Measurements from ENCODE around the gene OPCML. TPM values are rescaled to one million over a fixed set of nuclear protein-coding genes. Genes with fewer than 3 reads are reported as not detected.
"Not testable (repeated sequence)": the region's sequence is repeated elsewhere in the genome, so short reads cannot be mapped to it uniquely, and the experiment has no call there.

Gene OPCML
- total RNA-seq, 2 experiments from 2014 or later = not detected

- Mint-ChIP-seq H3K36me3 (no peaks in the 10 kb centered on the region), H3K4me1 (no peaks in the 10 kb centered on the region), H3K4me3 (no peak overlapping the region), H3K27me3 (no peaks in the 10 kb centered on the region), H3K9me3 (no peaks in the 10 kb centered on the region), H3K27ac (no peak overlapping the region)
- DNase-seq (no peak), ATAC-seq (ENCODE audit: low read depth) (no peak)
- POLR2A ChIA-PET = no interaction called here
Observed at GRCh38 chr11:132423266-132423665, 1109.0 kb downstream of the OPCML start.

GRCh38 chr11:132422722-132423121 is 1109.6 kb downstream of the OPCML start:
- Mint-ChIP-seq H3K27me3 (no peaks in the 10 kb centered on the region), H3K9me3 (no peaks in the 10 kb centered on the region), H3K4me1 (no peaks in the 10 kb centered on the region)

GRCh38 chr11:132421555-132421954 is 1110.7 kb downstream of the OPCML start:
- H3K9me3 Mint-ChIP-seq = no peaks in the 10 kb centered on the region
- no peaks in the 10 kb centered on the region for H3K36me3 Mint-ChIP-seq
- POLR2A ChIA-PET = no interaction called here
- H3K4me1 Mint-ChIP-seq = no peaks in the 10 kb centered on the region
- no peaks in the 10 kb centered on the region for H3K27me3 Mint-ChIP-seq
- DNase-seq = no peak
- no peak overlapping the region for H3K4me3 Mint-ChIP-seq
- no peak overlapping the region for H3K27ac Mint-ChIP-seq
- ATAC-seq (ENCODE audit: low read depth) = no peak

More at GRCh38 chr11:132422722-132423121, 1109.6 kb downstream of the OPCML start:
- DNase-seq = no peak
- Mint-ChIP-seq H3K27ac (no peak overlapping the region), H3K4me3 (no peak overlapping the region), H3K36me3 (no peaks in the 10 kb centered on the region)
- ATAC-seq (ENCODE audit: low read depth) = no peak
- POLR2A ChIA-PET = no interaction called here

GRCh38 chr11:132414451-132414850 is 1117.8 kb downstream of the OPCML start:
- POLR2A ChIA-PET = no interaction called here
- no peaks in the 10 kb centered on the region for H3K9me3 Mint-ChIP-seq
- ATAC-seq (ENCODE audit: low read depth) (no peak), DNase-seq (no peak)
- H3K27me3 Mint-ChIP-seq = no peaks in the 10 kb centered on the region
- no peaks in the 10 kb centered on the region for H3K36me3 Mint-ChIP-seq
- no peaks in the 10 kb centered on the region for H3K4me1 Mint-ChIP-seq
- no peak overlapping the region for H3K27ac Mint-ChIP-seq
- no peak overlapping the region for H3K4me3 Mint-ChIP-seq

- Mint-ChIP-seq H3K4me3 (no peak overlapping the region), H3K27me3 (no peaks in the 10 kb centered on the region), H3K9me3 (no peaks in the 10 kb centered on the region), H3K27ac (no peak overlapping the region), H3K36me3 (no peaks in the 10 kb centered on the region), H3K4me1 (no peaks in the 10 kb centered on the region)
- POLR2A ChIA-PET = no interaction called here
- ATAC-seq (ENCODE audit: low read depth) (no peak), DNase-seq (no peak)
Observed at GRCh38 chr11:132410383-132410782, 1121.9 kb downstream of the OPCML start.

GRCh38 chr11:132409573-132410355 is 1122.5 kb downstream of the OPCML start:
- ATAC-seq (ENCODE audit: low read depth) (no peak), DNase-seq (no peak)
- Mint-ChIP-seq H3K27ac (no peak overlapping the region), H3K4me1 (no peaks in the 10 kb centered on the region), H3K9me3 (no peaks in the 10 kb centered on the region), H3K4me3 (no peak overlapping the region), H3K36me3 (no peaks in the 10 kb centered on the region), H3K27me3 (no peaks in the 10 kb centered on the region)
- POLR2A ChIA-PET = no interaction called here

- Mint-ChIP-seq H3K4me3 (no peak overlapping the region), H3K27ac (no peak overlapping the region), H3K36me3 (no peaks in the 10 kb centered on the region), H3K4me1 (no peaks in the 10 kb centered on the region), H3K27me3 (no peaks in the 10 kb centered on the region), H3K9me3 (no peaks in the 10 kb centered on the region)
- POLR2A ChIA-PET = no interaction called here
- DNase-seq (no peak), ATAC-seq (ENCODE audit: low read depth) (no peak)
Observed at GRCh38 chr11:132408877-132409276, 1123.4 kb downstream of the OPCML start.

GRCh38 chr11:132405728-132406127 is 1126.6 kb downstream of the OPCML start:
- ATAC-seq (ENCODE audit: low read depth) (no peak), DNase-seq (no peak)
- H3K4me1 Mint-ChIP-seq = no peaks in the 10 kb centered on the region
- no peak overlapping the region for H3K4me3 Mint-ChIP-seq
- POLR2A ChIA-PET = no interaction called here
- H3K36me3 Mint-ChIP-seq = no peaks in the 10 kb centered on the region
- no peaks in the 10 kb centered on the region for H3K27me3 Mint-ChIP-seq
- H3K9me3 Mint-ChIP-seq = no peaks in the 10 kb centered on the region
- no peak overlapping the region for H3K27ac Mint-ChIP-seq

GRCh38 chr11:132402071-132402684 is 1130.1 kb downstream of the OPCML start:
- Mint-ChIP-seq H3K27ac (no peak overlapping the region), H3K4me1 (no peaks in the 10 kb centered on the region), H3K27me3 (no peaks in the 10 kb centered on the region), H3K36me3 (no peaks in the 10 kb centered on the region), H3K9me3 (peaks cover under 1% of the 10 kb centered on the region), H3K4me3 (no peak overlapping the region)
- ATAC-seq (ENCODE audit: low read depth) (no peak), DNase-seq (no peak)
- POLR2A ChIA-PET = no interaction called here

- DNase-seq (no peak), ATAC-seq (ENCODE audit: low read depth) (no peak)
- POLR2A ChIA-PET = no interaction called here
- H3K27ac Mint-ChIP-seq = no peak overlapping the region
- H3K36me3 Mint-ChIP-seq = no peaks in the 10 kb centered on the region
- H3K9me3 Mint-ChIP-seq = peaks cover 6% of the 10 kb centered on the region
- no peaks in the 10 kb centered on the region for H3K4me1 Mint-ChIP-seq
- H3K4me3 Mint-ChIP-seq = no peak overlapping the region
- H3K27me3 Mint-ChIP-seq = no peaks in the 10 kb centered on the region
Observed at GRCh38 chr11:132396318-132396717, 1136.0 kb downstream of the OPCML start.

GRCh38 chr11:132395434-132395833 is 1136.9 kb downstream of the OPCML start:
- no peak overlapping the region for H3K27ac Mint-ChIP-seq
- POLR2A ChIA-PET = no interaction called here
- H3K36me3 Mint-ChIP-seq = no peaks in the 10 kb centered on the region

GRCh38 chr11:132379540-132379939 is 1152.8 kb downstream of the OPCML start:
- POLR2A ChIA-PET = no interaction called here
- no peak overlapping the region for H3K4me3 Mint-ChIP-seq
- H3K27ac Mint-ChIP-seq = no peak overlapping the region
- no peaks in the 10 kb centered on the region for H3K4me1 Mint-ChIP-seq
- H3K9me3 Mint-ChIP-seq = peaks cover 8% of the 10 kb centered on the region
- ATAC-seq (ENCODE audit: low read depth) (no peak), DNase-seq (no peak)
- peaks cover 1% of the 10 kb centered on the region for H3K36me3 Mint-ChIP-seq
- no peaks in the 10 kb centered on the region for H3K27me3 Mint-ChIP-seq

More at GRCh38 chr11:132395434-132395833, 1136.9 kb downstream of the OPCML start:
- no peak for DNase-seq
- H3K4me3 Mint-ChIP-seq = no peak overlapping the region
- H3K9me3 Mint-ChIP-seq = peaks cover 6% of the 10 kb centered on the region
- H3K4me1 Mint-ChIP-seq = no peaks in the 10 kb centered on the region
- ATAC-seq (ENCODE audit: low read depth) = no peak
- H3K27me3 Mint-ChIP-seq = no peaks in the 10 kb centered on the region

- no peak overlapping the region for H3K4me3 Mint-ChIP-seq
- POLR2A ChIA-PET = no interaction called here
- DNase-seq = no peak
- H3K36me3 Mint-ChIP-seq = no peaks in the 10 kb centered on the region
- H3K27ac Mint-ChIP-seq = no peak overlapping the region
- no peaks in the 10 kb centered on the region for H3K4me1 Mint-ChIP-seq
- no peaks in the 10 kb centered on the region for H3K27me3 Mint-ChIP-seq
- no peak for ATAC-seq (ENCODE audit: low read depth)
- H3K9me3 Mint-ChIP-seq = no peaks in the 10 kb centered on the region
Observed at GRCh38 chr11:132373405-132374143, 1158.7 kb downstream of the OPCML start.

- H3K9me3 Mint-ChIP-seq; ATAC-seq (ENCODE audit: low read depth); DNase-seq; H3K27ac Mint-ChIP-seq; H3K4me1 Mint-ChIP-seq; H3K4me3 Mint-ChIP-seq; POLR2A ChIA-PET; H3K36me3 Mint-ChIP-seq; H3K27me3 Mint-ChIP-seq: not testable (repeated sequence)
Observed at GRCh38 chr11:132370114-132370513, 1162.2 kb downstream of the OPCML start.
